Liver (tissue), 9 donors: ENCODE data around the gene RNPEPL1. TPM values are rescaled to one million over a fixed set of nuclear protein-coding genes. Genes with fewer than 3 reads are reported as not detected.

ENCODE experiments used
- DNase-seq: peaks from one replicate; pipeline ENCODE4 v3.0.0-alpha.2; 2017; ENCODE audit warnings: low spot score
- H3K27ac ChIP-seq, 2 donors: one replicate each; pipeline ENCODE4 v1.7.0; 2013; ENCODE audit warnings: inconsistent platforms in 2 of 2, low read length in 2 of 2, control low read depth in 1 of 2, low read depth in 1 of 2, mild to moderate bottlenecking in 1 of 2
- H3K27me3 ChIP-seq, 4 donors: one replicate each; pipeline versions ENCODE4 v1.6.1 to v1.7.0; 2013; ENCODE audit warnings: low read length in 3 of 4, inconsistent platforms in 1 of 4, mild to moderate bottlenecking in 1 of 4, moderate library complexity in 1 of 4; ENCODE audit not compliant: control insufficient read depth in 4 of 4, insufficient read depth in 4 of 4
- H3K36me3 ChIP-seq, 4 donors: one replicate each; pipeline versions ENCODE4 v1.6.1 to v1.7.0; 2013; ENCODE audit warnings: low read length in 3 of 4, mild to moderate bottlenecking in 3 of 4, low read depth in 1 of 4, moderate library complexity in 1 of 4; ENCODE audit not compliant: control insufficient read depth in 4 of 4, insufficient read depth in 3 of 4
- H3K4me1 ChIP-seq, 4 donors: one replicate each; pipeline versions ENCODE4 v1.6.1 to v1.7.0; 2013; ENCODE audit warnings: low read length in 3 of 4, mild to moderate bottlenecking in 3 of 4, moderate library complexity in 1 of 4; ENCODE audit not compliant: control insufficient read depth in 4 of 4, insufficient read depth in 4 of 4
- H3K4me3 ChIP-seq, 3 donors: one replicate each; pipeline versions ENCODE4 v1.6.1 to v1.7.0; 2013; ENCODE audit warnings: low read length in 3 of 3, control low read depth in 1 of 3, low read depth in 1 of 3, mild to moderate bottlenecking in 1 of 3
- H3K9ac ChIP-seq, 2 donors: one replicate each; pipeline ENCODE4 v1.7.0; 2013; ENCODE audit warnings: low read length in 2 of 2, mild to moderate bottlenecking in 2 of 2, moderate library complexity in 2 of 2, control low read depth in 1 of 2, low read depth in 1 of 2
- H3K9me3 ChIP-seq, 4 donors: one replicate each; pipeline versions ENCODE4 v1.6.1 to v1.7.0; 2013; ENCODE audit warnings: low read length in 3 of 4; ENCODE audit not compliant: control insufficient read depth in 4 of 4
- ATF3 ChIP-seq: IDR thresholded peaks from 2 replicates; pipeline ENCODE4 v1.6.1; 2016; ENCODE audit warnings: antibody characterized with exemption
- EGR1 ChIP-seq, 2 donors: IDR thresholded peaks; 2 replicates each; pipeline ENCODE4 v1.6.1; 2016 to 2018; ENCODE audit warnings: antibody characterized with exemption in 2 of 2, low read depth in 2 of 2
- FOXA1 ChIP-seq: IDR thresholded peaks from 2 replicates; pipeline ENCODE4 v1.6.1; 2016; ENCODE audit warnings: antibody characterized with exemption
- FOXA2 ChIP-seq: IDR thresholded peaks from 2 replicates; pipeline ENCODE4 v1.6.1; 2016; ENCODE audit warnings: antibody characterized with exemption
- GABPA ChIP-seq, 2 donors: IDR thresholded peaks in 1 of 2; conservative IDR thresholded peaks in 1 of 2; 2 replicates each; pipeline ENCODE4 v1.6.1; 2016; ENCODE audit warnings: antibody characterized with exemption in 2 of 2, mild to moderate bottlenecking in 1 of 2, moderate library complexity in 1 of 2
- HNF4A ChIP-seq, 2 donors: conservative IDR thresholded peaks; 2 replicates each; pipeline ENCODE4 v1.6.1; 2016; ENCODE audit warnings: antibody characterized with exemption in 2 of 2, mild to moderate bottlenecking in 2 of 2
- JUND ChIP-seq, 2 donors: IDR thresholded peaks; 2 replicates each; pipeline ENCODE4 v1.6.1; 2016; ENCODE audit warnings: antibody characterized with exemption in 2 of 2
- NR2F2 ChIP-seq: IDR thresholded peaks from 2 replicates; pipeline ENCODE4 v1.6.1; 2016; ENCODE audit warnings: antibody characterized with exemption
- RAD21 ChIP-seq, 2 donors: IDR thresholded peaks; 2 replicates each; pipeline ENCODE4 v1.6.1; 2016; ENCODE audit warnings: antibody characterized with exemption in 2 of 2, mild to moderate bottlenecking in 2 of 2
- REST ChIP-seq: IDR thresholded peaks from 2 replicates; pipeline ENCODE4 v1.6.1; 2016; ENCODE audit warnings: antibody characterized with exemption, mild to moderate bottlenecking
- RXRA ChIP-seq, 2 donors: IDR thresholded peaks; 2 replicates each; pipeline ENCODE4 v1.6.1; 2017 to 2018; ENCODE audit warnings: antibody characterized with exemption in 2 of 2, mild to moderate bottlenecking in 1 of 2
- SP1 ChIP-seq: IDR thresholded peaks from 2 replicates; pipeline ENCODE4 v1.6.1; 2018; ENCODE audit warnings: antibody characterized with exemption, mild to moderate bottlenecking
- TAF1 ChIP-seq: conservative IDR thresholded peaks from 2 replicates; pipeline ENCODE4 v1.6.1; 2016; ENCODE audit warnings: antibody characterized with exemption, mild to moderate bottlenecking
- ZBTB33 ChIP-seq: IDR thresholded peaks from 2 replicates; pipeline ENCODE4 v1.6.1; 2016; ENCODE audit warnings: antibody characterized with exemption
- WGBS: extraction: QIAGEN DNeasy Blood & Tissue Kit; methylation state at CpG from one replicate; pipeline ENCODE4 v1.1.7; 2013; 5-methylcytosine and 5-hydroxymethylcytosine counted together
- polyA plus RNA-seq, 2 donors: library from polyadenylated mRNA; stranded (reverse) in 1 of 2; unstranded in 1 of 2; fragments of 200-250 nt in 1 of 2; fragments of >200 nt in 1 of 2; fragmentation: Nextera tagmentation in 1 of 2; extraction: Ambion mirVana in 1 of 2; gene quantifications; one replicate each; pipeline versions ENCODE4 v1.2.1 to v1.2.3, GENCODE V29; 2013 to 2015
- total RNA-seq, 2 donors: library from RNA; depleted of rRNA; stranded (reverse); fragments of >200 nt; gene quantifications; one replicate each; pipeline ENCODE4 v1.2.3, GENCODE V29; 2014
- TF ChIP-seq, protein P1 (sequence below): fragments of 150-350 bp; IDR thresholded peaks from 2 replicates; pipeline ENCODE4 v1.5.1; 2017; ENCODE audit warnings: improper control_type of control experiment, low read depth, low read length; ENCODE audit not compliant: missing input control
- TF ChIP-seq, protein P2 (sequence below): IDR thresholded peaks from 2 replicates; pipeline ENCODE4 v1.6.1; 2016; ENCODE audit warnings: antibody characterized with exemption
- donor health status: healthy.
- donor health status: healthy.
- donor health status: healthy.
- donor health status: healthy.
- donor health status: healthy.

Gene RNPEPL1
- total and polyA plus RNA-seq, 4 donors, result 24.8 to 43.9 (median 29.4) TPM

GRCh38 chr2:240531038-240531437 lies 37.2 kb upstream of the RNPEPL1 start:
- Histone ChIP-seq H3K4me3 (no peak overlapping the region), H3K36me3 (peaks cover 1 to 10% (median 6%) of the 10 kb centered on the region in 4 donors), H3K4me1 (no peaks in the 10 kb centered on the region), H3K9me3 (peaks cover 0 to 13% (median 5%) of the 10 kb centered on the region in 4 donors), H3K27ac (no peak overlapping the region), H3K27me3 (no peaks in the 10 kb centered on the region), H3K9ac (no peak overlapping the region)
- TF ChIP-seq ATF3 (no peak), EGR1 (IDR thresholded peaks at IDR 0.05; ENCODE audit: low read depth in 2 of 2) (no peak), GABPA (IDR thresholded peaks at IDR 0.05 in 1 of 2, conservative IDR thresholded peaks at IDR 0.05 in 1 of 2) (no peak), FOXA2 (no peak), SP1 (no peak), JUND (IDR thresholded peaks at IDR 0.05) (no peak)
- TF ChIP-seq, protein P1, sequence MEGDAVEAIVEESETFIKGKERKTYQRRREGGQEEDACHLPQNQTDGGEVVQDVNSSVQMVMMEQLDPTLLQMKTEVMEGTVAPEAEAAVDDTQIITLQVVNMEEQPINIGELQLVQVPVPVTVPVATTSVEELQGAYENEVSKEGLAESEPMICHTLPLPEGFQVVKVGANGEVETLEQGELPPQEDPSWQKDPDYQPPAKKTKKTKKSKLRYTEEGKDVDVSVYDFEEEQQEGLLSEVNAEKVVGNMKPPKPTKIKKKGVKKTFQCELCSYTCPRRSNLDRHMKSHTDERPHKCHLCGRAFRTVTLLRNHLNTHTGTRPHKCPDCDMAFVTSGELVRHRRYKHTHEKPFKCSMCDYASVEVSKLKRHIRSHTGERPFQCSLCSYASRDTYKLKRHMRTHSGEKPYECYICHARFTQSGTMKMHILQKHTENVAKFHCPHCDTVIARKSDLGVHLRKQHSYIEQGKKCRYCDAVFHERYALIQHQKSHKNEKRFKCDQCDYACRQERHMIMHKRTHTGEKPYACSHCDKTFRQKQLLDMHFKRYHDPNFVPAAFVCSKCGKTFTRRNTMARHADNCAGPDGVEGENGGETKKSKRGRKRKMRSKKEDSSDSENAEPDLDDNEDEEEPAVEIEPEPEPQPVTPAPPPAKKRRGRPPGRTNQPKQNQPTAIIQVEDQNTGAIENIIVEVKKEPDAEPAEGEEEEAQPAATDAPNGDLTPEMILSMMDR, result no peak
- 98% methylated on average over 5 of the region's 5 CpGs for WGBS
- DNase-seq, result no peak

- no peak for DNase-seq
- no peak overlapping the region for H3K27ac ChIP-seq
- peaks cover 1 to 10% (median 5%) of the 10 kb centered on the region in 4 donors for H3K36me3 ChIP-seq
- TF ChIP-seq, protein P1, result no peak
- TF ChIP-seq RAD21 (IDR thresholded peaks at IDR 0.05) (no peak), FOXA1 (no peak), TAF1 (no peak)
- H3K9ac ChIP-seq, result no peak overlapping the region
- WGBS, result 100% methylated on average over 1 of the region's 1 CpG
- H3K4me3 ChIP-seq, result no peak overlapping the region
- H3K4me1 ChIP-seq, result no peaks in the 10 kb centered on the region
- H3K9me3 ChIP-seq, result peaks cover 0 to 13% (median 5%) of the 10 kb centered on the region in 4 donors
- H3K27me3 ChIP-seq, result no peaks in the 10 kb centered on the region
These were observed 36.1 kb upstream of the RNPEPL1 start for GRCh38 chr2:240532031-240532775.

GRCh38 chr2:240538031-240538780 lies 30.1 kb upstream of the RNPEPL1 start:
- peaks cover 6 to 17% (median 10%) of the 10 kb centered on the region in 4 donors for H3K36me3 ChIP-seq
- 97% methylated on average over 43 of the region's 43 CpGs for WGBS
- no peaks in the 10 kb centered on the region for H3K9me3 ChIP-seq
- no peak overlapping the region for H3K9ac ChIP-seq
- no peak for TF ChIP-seq SP1
- no peak for TF ChIP-seq TAF1
- TF ChIP-seq RXRA (IDR thresholded peaks at IDR 0.05), result no peak
- no peak for TF ChIP-seq RAD21 (IDR thresholded peaks at IDR 0.05)
- TF ChIP-seq REST, result no peak
- no peak for TF ChIP-seq HNF4A (conservative IDR thresholded peaks at IDR 0.05)
- TF ChIP-seq ZBTB33, result no peak
- TF ChIP-seq, protein P2, sequence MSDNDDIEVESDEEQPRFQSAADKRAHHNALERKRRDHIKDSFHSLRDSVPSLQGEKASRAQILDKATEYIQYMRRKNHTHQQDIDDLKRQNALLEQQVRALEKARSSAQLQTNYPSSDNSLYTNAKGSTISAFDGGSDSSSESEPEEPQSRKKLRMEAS, result no peak
- TF ChIP-seq NR2F2, result no peak
- DNase-seq, result no peak
- H3K4me1 ChIP-seq, result no peaks in the 10 kb centered on the region
- H3K27ac ChIP-seq, result no peak overlapping the region
- H3K27me3 ChIP-seq, result no peaks in the 10 kb centered on the region
- H3K4me3 ChIP-seq, result no peak overlapping the region
